GM12878 (cell line): ENCODE data around the gene MYO16. TPM values are rescaled to one million over a fixed set of nuclear protein-coding genes. Genes with fewer than 3 reads are reported as not detected.

Source experiments
- ATAC-seq: fragments of 200-7000 bp; cut with Tn5 transposase; 3 replicates; pipeline ENCODE4 v1.9.1; 2020; ENCODE audit warnings: mild to moderate bottlenecking, moderate library complexity
- BruUV-seq: library from RNA; stranded (reverse); fragments of 400-500 nt; replicated peaks from 2 replicates; lab custom pipeline; 2021; lab: Mats Ljungman, UMichigan
- CTCF ChIA-PET: fragments of 300-600 bp; sonication (Branson Sonifier 250); formaldehyde crosslinking; extraction: SDS; loops from one replicate; lab custom pipeline; 2021; ENCODE audit warnings: inconsistent platforms; lab: Yijun Ruan, JAX
- POLR2A ChIA-PET: fragments of 350-600 bp; formaldehyde crosslinking; extraction: SDS; loops from one replicate; lab custom pipeline; 2021; ENCODE audit warnings: inconsistent platforms; lab: Charles Lee
- RAD21 ChIA-PET: fragments of 300-600 bp; sonication (Branson Sonifier 250); formaldehyde crosslinking; loops from one replicate; lab custom pipeline; 2023; ENCODE audit warnings: antibody characterized with exemption; ENCODE audit not compliant: unreplicated experiment; lab: Charles Lee
- SMC1A ChIA-PET: fragments of 300-600 bp; sonication (Branson Sonifier 250); formaldehyde crosslinking; loops from one replicate; lab custom pipeline; 2023; ENCODE audit not compliant: unreplicated experiment, uncharacterized antibody; lab: Charles Lee
- DNase-seq: peaks from one replicate; pipeline ENCODE4 v3.0.0-alpha.2; 2011; ENCODE audit warnings: low read depth, low spot score
- FAIRE-seq: peaks from 3 replicates; lab custom pipeline; 2011; peaks lifted over from hg19 to GRCh38; lab: Jason Lieb, UNC
- H2AFZ ChIP-seq: 2 replicates; pipeline ENCODE4 v1.6.0; 2011; ENCODE audit warnings: low read depth, low read length, control low read depth; ENCODE audit not compliant: control insufficient read depth
- H3K27ac ChIP-seq: 2 replicates; pipeline ENCODE4 v1.5.1; 2011; ENCODE audit warnings: control low read depth; ENCODE audit not compliant: control insufficient read depth, insufficient read depth
- H3K27me3 ChIP-seq, 2 experiments: replicated peaks in 1 of 2; 2 replicates each; pipeline versions ENCODE4 v1.6.0 to v1.6.1; 2011; ENCODE audit warnings: low read length in 1 of 2; ENCODE audit not compliant: control insufficient read depth in 2 of 2, insufficient read depth in 2 of 2
- H3K36me3 ChIP-seq, 2 experiments: 2 replicates each; pipeline ENCODE4 v1.5.1; 2011; ENCODE audit warnings: low read length in 1 of 2; ENCODE audit not compliant: control insufficient read depth in 2 of 2, insufficient read depth in 2 of 2
- H3K4me1 ChIP-seq: 2 replicates; pipeline ENCODE4 v1.6.1; 2011; ENCODE audit warnings: mild to moderate bottlenecking, low read length, moderate library complexity, mixed read lengths; ENCODE audit not compliant: control insufficient read depth, insufficient read depth
- H3K4me2 ChIP-seq: 2 replicates; pipeline ENCODE4 v1.6.0; 2011; ENCODE audit warnings: control low read depth; ENCODE audit not compliant: control insufficient read depth, insufficient read depth
- H3K4me3 ChIP-seq: fragments of 200-600 bp; sonication (generic); 2 replicates; pipeline ENCODE4 v1.5.1; 2016
- H3K79me2 ChIP-seq: 2 replicates; pipeline ENCODE4 v1.6.0; 2011; ENCODE audit warnings: low read length; ENCODE audit not compliant: control insufficient read depth, insufficient read depth
- H3K9ac ChIP-seq: 2 replicates; pipeline ENCODE4 v1.8.0; 2011; ENCODE audit warnings: low read length, control low read depth, mixed read lengths; ENCODE audit not compliant: control insufficient read depth, insufficient read depth
- H3K9me3 ChIP-seq: replicated peaks from 3 replicates; pipeline ENCODE4 v1.5.1; 2011; ENCODE audit warnings: mild to moderate bottlenecking, low read length; ENCODE audit not compliant: control insufficient read depth, insufficient read depth
- H4K20me1 ChIP-seq: 2 replicates; pipeline ENCODE4 v1.6.0; 2011; ENCODE audit not compliant: control insufficient read depth, insufficient read depth
- CHD4 ChIP-seq: fragments of 200-600 bp; sonication (generic); IDR thresholded peaks from 2 replicates; pipeline ENCODE4 v1.6.1; 2016; ENCODE audit warnings: mild to moderate bottlenecking
- HDGF ChIP-seq: fragments of 450-650 bp; IDR thresholded peaks from 2 replicates; pipeline ENCODE4 v1.6.1; 2016; ENCODE audit warnings: antibody characterized with exemption
- SRF ChIP-seq, 2 experiments: IDR thresholded peaks; 2 replicates each; pipeline ENCODE4 v1.6.1; 2011; ENCODE audit warnings: low read depth in 2 of 2, low read length in 2 of 2, mild to moderate bottlenecking in 1 of 2, moderate library complexity in 1 of 2
- SUZ12 ChIP-seq: fragments of 200-600 bp; sonication (generic); IDR thresholded peaks from one replicate; pipeline ENCODE4 v1.6.1; 2018; ENCODE audit warnings: antibody characterized with exemption, mild to moderate bottlenecking; ENCODE audit not compliant: unreplicated experiment
- ZBED1 ChIP-seq: IDR thresholded peaks from 2 replicates; pipeline ENCODE4 v1.6.1; 2016; ENCODE audit warnings: borderline replicate concordance
- ZBTB40 ChIP-seq: fragments of 450-650 bp; IDR thresholded peaks from 2 replicates; pipeline ENCODE4 v1.6.1; 2016; ENCODE audit warnings: mild to moderate bottlenecking, moderate library complexity, borderline replicate concordance
- WGBS: methylation state at CpG from one replicate; pipeline ENCODE4 v1.1.6; 2016; ENCODE audit warnings: low lambda C conversion rate; ENCODE audit not compliant: insufficient replicate concordance, insufficient coverage; ENCODE audit errors: missing lambda C conversion rate; 5-methylcytosine and 5-hydroxymethylcytosine counted together
- in situ Hi-C: fragments of 300-500 bp; cut with MboI; formaldehyde crosslinking; loops from 9 replicates; pipeline ENCODE4 v1.14.3; 2018; ENCODE audit warnings: mixed read lengths
- intact Hi-C: fragments of 100-400 bp; cut with micrococcal nuclease; formaldehyde crosslinking; loops from one replicate; pipeline ENCODE4 v1.14.2; 2022; ENCODE audit not compliant: unreplicated experiment
- polyA plus RNA-seq, 11 experiments: library from polyadenylated mRNA; depleted of rRNA in 4 of 11; unstranded in 6 of 11; stranded (reverse) in 5 of 11; fragments of >200 nt; fragmentation: Nextera tagmentation in 4 of 11; fragmentation: Illumina TruSeq in 1 of 11; extraction: Ambion mirVana in 4 of 11; extraction: Trizol in 1 of 11; gene quantifications; 1 replicate in 1 of 11; 2 replicates in 10 of 11; pipeline versions ENCODE4 v1.2.1 to v1.2.3, GENCODE V29; 2011 to 2016; ENCODE audit warnings: inconsistent platforms in 2 of 11, missing spikeins in 2 of 11, low read depth in 1 of 11
- total RNA-seq, 4 experiments: library from RNA; depleted of rRNA in 3 of 4; stranded (reverse); fragments of >200 nt in 3 of 4; fragmentation: Illumina TruSeq in 1 of 4; extraction: Trizol in 1 of 4; gene quantifications; 2 replicates each; pipeline versions ENCODE4 v1.2.1 to v1.2.3, GENCODE V29; 2013 to 2021

The MYO16 gene
- total and polyA plus RNA-seq, 10 of the 15 experiments (the other 5 are each of a cell fraction or from before 2014, with no cell fraction given): under 0.01 to 1.7 (median 0.05) TPM; not detected in 4

DNA sequence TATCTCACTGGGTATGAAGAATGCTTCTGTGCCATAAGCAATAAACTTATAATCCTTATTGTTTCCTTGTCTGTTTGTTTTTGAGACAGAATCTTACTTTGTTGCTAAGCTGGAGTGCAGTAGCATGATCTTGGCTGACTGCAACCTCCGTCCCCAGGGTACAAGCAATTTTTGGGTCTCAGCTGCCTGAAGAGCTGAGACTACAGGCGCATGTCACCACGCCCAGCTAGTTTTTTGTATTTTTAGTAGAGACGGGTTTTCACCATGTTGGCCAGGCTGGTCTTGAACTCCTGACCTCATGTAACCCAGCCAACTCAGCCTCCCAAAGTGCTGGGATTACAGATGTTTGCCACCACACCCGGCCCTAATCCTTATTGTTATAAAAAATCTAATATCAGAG, 112.5 kb downstream of the MYO16 start:
- in situ Hi-C loops: no loop called here
- ChIA-PET RAD21 (no interaction called here), POLR2A (no interaction called here), SMC1A (interaction anchor here (0.9 kb wide), 1 partner anchor 29 kb away, joined by 3 read pairs; no protein-coding TSS in a partner anchor), CTCF (no interaction called here)
- Histone ChIP-seq H3K4me2 (no peak overlapping the region), H3K9me3 (no peaks in the 10 kb centered on the region), H4K20me1 (no peaks in the 10 kb centered on the region), H3K4me3 (no peak overlapping the region), H3K79me2 (no peaks in the 10 kb centered on the region), H3K27ac (no peak overlapping the region), H3K27me3 (no peaks in the 10 kb centered on the region), H3K4me1 (no peaks in the 10 kb centered on the region), H2AFZ (no peak overlapping the region), H3K9ac (no peak overlapping the region), H3K36me3 (no peaks in the 10 kb centered on the region)
- no peak for ATAC-seq
- intact Hi-C loops: no loop called here
- BruUV-seq: no TSS peak
- TF ChIP-seq CHD4 (no peak), SRF (IDR thresholded peaks at IDR 0.05; ENCODE audit: low read depth in 2 of 2, low read length in 2 of 2) (no peak), ZBTB40 (no peak), ZBED1 (no peak), HDGF (no peak), SUZ12 (no peak)
- DNase-seq: no peak
- 27% methylated on average over 5 of the region's 5 CpGs for WGBS
- no peak for FAIRE-seq
